DMS114 treated with DMSO at 0.1 percent for 48 hours (cell line): ENCODE data around the gene BATF3.
"Not testable (repeated sequence)": the region's sequence is repeated elsewhere in the genome, so short reads cannot be mapped to it uniquely, and the experiment has no call there.

Experiments
- DNase-seq: peaks from one replicate; lab custom pipeline; 2025; ENCODE audit not compliant: unreplicated experiment; lab: John Stamatoyannopoulos, UW

The BATF3 gene

GRCh38 chr1:212699625-212700222 lies at the start of gene BATF3:
TSS of gene BATF3 (minus strand) at chr1:212699840. CDS start at chr1:212699762, 78 bp downstream.
- no peak for DNase-seq

- DNase-seq = no peak
Measured at GRCh38 chr1:212746546-212746945, 46.9 kb upstream of the BATF3 start.

GRCh38 chr1:212745303-212745702 lies 45.7 kb upstream of the BATF3 start:
- no peak for DNase-seq

GRCh38 chr1:212743901-212744475 lies 44.3 kb upstream of the BATF3 start:
- DNase-seq = no peak

GRCh38 chr1:212738330-212738729 lies 38.7 kb upstream of the BATF3 start:
- no peak for DNase-seq

- no peak for DNase-seq
Measured at GRCh38 chr1:212737559-212737958, 37.9 kb upstream of the BATF3 start.

GRCh38 chr1:212733109-212733508 lies 33.5 kb upstream of the BATF3 start:
- no peak for DNase-seq

- DNase-seq = no peak
Measured at GRCh38 chr1:212731630-212732029, 32.0 kb upstream of the BATF3 start.

GRCh38 chr1:212728606-212729005 lies 29.0 kb upstream of the BATF3 start:
- DNase-seq = no peak

- DNase-seq = no peak
Measured at GRCh38 chr1:212727386-212728181, 27.9 kb upstream of the BATF3 start.

- DNase-seq = not testable (repeated sequence)
Measured at GRCh38 chr1:212724679-212725078, 25.0 kb upstream of the BATF3 start.

- no peak for DNase-seq
Measured at GRCh38 chr1:212722270-212722957, 22.8 kb upstream of the BATF3 start.

GRCh38 chr1:212721388-212722247 lies 22.0 kb upstream of the BATF3 start:
- DNase-seq = no peak

GRCh38 chr1:212719633-212720032 lies 20.0 kb upstream of the BATF3 start:
- DNase-seq = no peak

GRCh38 chr1:212718499-212718898 lies 18.9 kb upstream of the BATF3 start:
- no peak for DNase-seq

GRCh38 chr1:212716161-212716560 lies 16.5 kb upstream of the BATF3 start:
- DNase-seq = no peak

GRCh38 chr1:212713465-212714136 lies 14.0 kb upstream of the BATF3 start:
- no peak for DNase-seq

- no peak for DNase-seq
Measured at GRCh38 chr1:212712451-212713303, 13.0 kb upstream of the BATF3 start.

- not testable (repeated sequence) for DNase-seq
Measured at GRCh38 chr1:212711974-212712373, 12.3 kb upstream of the BATF3 start.
